OCI-LY7 (cell line): ENCODE results near the gene ARFGAP3. TPM values are rescaled to one million over a fixed set of nuclear protein-coding genes. Genes with fewer than 3 reads are reported as not detected.

Source experiments
- BruUV-seq: library from RNA; stranded (reverse); fragments of 400-500 nt; replicated peaks from 2 replicates; lab custom pipeline; 2021; lab: Mats Ljungman, UMichigan
- CTCF ChIA-PET: fragments of 300-600 bp; sonication (Branson Sonifier 250); formaldehyde crosslinking; loops from one replicate; lab custom pipeline; 2022; ENCODE audit warnings: antibody characterized with exemption; ENCODE audit not compliant: unreplicated experiment; lab: Charles Lee
- POLR2A ChIA-PET: fragments of 300-600 bp; sonication (Branson Sonifier 250); formaldehyde crosslinking; loops from one replicate; lab custom pipeline; 2022; ENCODE audit warnings: antibody characterized with exemption; lab: Charles Lee
- DNase-seq: peaks from one replicate; pipeline ENCODE4 v3.0.0-alpha.2; 2015; ENCODE audit warnings: low spot score
- H2AFZ ChIP-seq: fragments of 200-600 bp; sonication (generic), shearing (Covaris generic); 2 replicates; pipeline ENCODE4 v1.6.1; 2014; ENCODE audit warnings: mild to moderate bottlenecking, antibody characterized with exemption, low read length, moderate library complexity
- H3K27ac ChIP-seq: fragments of 200-600 bp; sonication (generic); 2 replicates; pipeline ENCODE4 v1.5.1; 2014; ENCODE audit warnings: mixed run types, low read depth, mild to moderate bottlenecking, moderate library complexity, low read length, inconsistent platforms; ENCODE audit not compliant: poor library complexity, severe bottlenecking
- H3K36me3 ChIP-seq: fragments of 200-600 bp; sonication (generic); 2 replicates; pipeline ENCODE4 v1.6.1; 2014; ENCODE audit warnings: mild to moderate bottlenecking, antibody characterized with exemption, low read length, moderate library complexity, mixed read lengths; ENCODE audit not compliant: insufficient read depth
- H3K4me1 ChIP-seq: fragments of 200-600 bp; sonication (generic); 2 replicates; pipeline ENCODE4 v1.5.1; 2014; ENCODE audit warnings: mild to moderate bottlenecking, low read length; ENCODE audit not compliant: insufficient read depth, poor library complexity, severe bottlenecking
- H3K4me2 ChIP-seq: fragments of 200-600 bp; sonication (generic); 2 replicates; pipeline ENCODE4 v1.6.1; 2014; ENCODE audit warnings: mild to moderate bottlenecking, low read length
- H3K4me3 ChIP-seq: fragments of 200-600 bp; sonication (generic); 2 replicates; pipeline ENCODE4 v1.5.1; 2014; ENCODE audit warnings: mild to moderate bottlenecking, low read depth, low read length; ENCODE audit not compliant: poor library complexity, severe bottlenecking
- H3K79me2 ChIP-seq: fragments of 200-600 bp; sonication (generic); 2 replicates; pipeline ENCODE4 v1.6.1; 2016; ENCODE audit warnings: low read depth, mild to moderate bottlenecking, low read length, moderate library complexity, mixed read lengths; ENCODE audit not compliant: insufficient read depth
- H3K9me2 ChIP-seq: fragments of 200-600 bp; sonication (generic); 2 replicates; pipeline ENCODE4 v1.6.1; 2016; ENCODE audit warnings: mild to moderate bottlenecking, low read length, mixed read lengths; ENCODE audit not compliant: insufficient read depth
- H3K9me3 ChIP-seq: fragments of 200-600 bp; sonication (generic); 2 replicates; pipeline ENCODE4 v1.6.1; 2014; ENCODE audit warnings: mild to moderate bottlenecking, mixed run types, low read length, mixed read lengths
- H4K20me1 ChIP-seq: fragments of 200-600 bp; sonication (generic); 2 replicates; pipeline ENCODE4 v1.6.1; 2014; ENCODE audit warnings: mild to moderate bottlenecking, antibody characterized with exemption, low read length, moderate library complexity, mixed read lengths; ENCODE audit not compliant: insufficient read depth
- EZH2phosphoT487 ChIP-seq: fragments of 200-600 bp; sonication (generic); IDR thresholded peaks from 2 replicates; pipeline ENCODE4 v1.6.1; 2018; ENCODE audit warnings: low read depth, borderline replicate concordance, mild to moderate bottlenecking, mixed run types, antibody characterized with exemption, low read length, moderate library complexity, mixed read lengths
- intact Hi-C: fragments of 100-400 bp; cut with micrococcal nuclease; formaldehyde crosslinking; loops from one replicate; pipeline ENCODE4 v1.10.0; 2022; ENCODE audit not compliant: unreplicated experiment
- total RNA-seq, 2 experiments: library from RNA; depleted of rRNA in 1 of 2; stranded (reverse); fragments of >200 nt in 1 of 2; shearing (Covaris generic) in 1 of 2; gene quantifications; 2 replicates each; pipeline ENCODE4 v1.2.3, GENCODE V29; 2014 to 2022
- TF ChIP-seq, protein P1 (sequence below): fragments of 200-600 bp; sonication (generic); conservative IDR thresholded peaks from 2 replicates; pipeline ENCODE4 v1.5.1; 2014; ENCODE audit warnings: mild to moderate bottlenecking, antibody characterized with exemption, low read length, moderate library complexity, mixed read lengths

The ARFGAP3 gene
- total RNA-seq, 2 experiments from 2014 or later, result 24.2 to 47.0 TPM

DNA sequence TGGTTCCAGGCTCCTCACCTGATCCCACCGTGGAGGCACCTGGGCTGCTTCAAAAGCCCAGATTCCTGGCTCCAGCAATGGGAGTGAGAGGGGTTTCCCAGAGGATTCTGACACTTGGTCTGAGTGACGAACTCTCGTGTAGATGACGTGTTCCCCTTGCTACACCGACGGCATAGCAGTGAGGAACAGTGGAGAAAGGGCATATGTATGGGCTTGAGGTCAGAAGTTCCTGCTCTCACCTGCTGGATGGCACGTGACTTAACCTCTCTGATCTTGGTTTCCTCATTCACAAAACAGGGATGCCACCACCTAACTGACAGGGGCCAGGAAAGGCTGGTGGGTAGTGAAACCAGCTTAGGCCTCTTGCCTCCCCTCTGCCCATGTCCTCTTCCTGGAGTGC is 30.0 kb upstream of the ARFGAP3 start:
- no peak for DNase-seq
- Histone ChIP-seq H4K20me1 (no peaks in the 10 kb centered on the region), H3K9me3 (no peaks in the 10 kb centered on the region), H3K9me2 (no peaks in the 10 kb centered on the region), H3K4me2 (no peak overlapping the region), H3K4me1 (peaks cover 7% of the 10 kb centered on the region), H3K27ac (no peak overlapping the region), H2AFZ (no peak overlapping the region), H3K36me3 (peaks cover 33% of the 10 kb centered on the region), H3K79me2 (no peaks in the 10 kb centered on the region), H3K4me3 (no peak overlapping the region)
- CTCF ChIA-PET, result no interaction called here
- no peak for TF ChIP-seq EZH2phosphoT487
- TF ChIP-seq, protein P1, sequence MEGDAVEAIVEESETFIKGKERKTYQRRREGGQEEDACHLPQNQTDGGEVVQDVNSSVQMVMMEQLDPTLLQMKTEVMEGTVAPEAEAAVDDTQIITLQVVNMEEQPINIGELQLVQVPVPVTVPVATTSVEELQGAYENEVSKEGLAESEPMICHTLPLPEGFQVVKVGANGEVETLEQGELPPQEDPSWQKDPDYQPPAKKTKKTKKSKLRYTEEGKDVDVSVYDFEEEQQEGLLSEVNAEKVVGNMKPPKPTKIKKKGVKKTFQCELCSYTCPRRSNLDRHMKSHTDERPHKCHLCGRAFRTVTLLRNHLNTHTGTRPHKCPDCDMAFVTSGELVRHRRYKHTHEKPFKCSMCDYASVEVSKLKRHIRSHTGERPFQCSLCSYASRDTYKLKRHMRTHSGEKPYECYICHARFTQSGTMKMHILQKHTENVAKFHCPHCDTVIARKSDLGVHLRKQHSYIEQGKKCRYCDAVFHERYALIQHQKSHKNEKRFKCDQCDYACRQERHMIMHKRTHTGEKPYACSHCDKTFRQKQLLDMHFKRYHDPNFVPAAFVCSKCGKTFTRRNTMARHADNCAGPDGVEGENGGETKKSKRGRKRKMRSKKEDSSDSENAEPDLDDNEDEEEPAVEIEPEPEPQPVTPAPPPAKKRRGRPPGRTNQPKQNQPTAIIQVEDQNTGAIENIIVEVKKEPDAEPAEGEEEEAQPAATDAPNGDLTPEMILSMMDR, result no peak
- POLR2A ChIA-PET, result no interaction called here
- intact Hi-C loops, result no loop called here
- no TSS peak for BruUV-seq

DNA sequence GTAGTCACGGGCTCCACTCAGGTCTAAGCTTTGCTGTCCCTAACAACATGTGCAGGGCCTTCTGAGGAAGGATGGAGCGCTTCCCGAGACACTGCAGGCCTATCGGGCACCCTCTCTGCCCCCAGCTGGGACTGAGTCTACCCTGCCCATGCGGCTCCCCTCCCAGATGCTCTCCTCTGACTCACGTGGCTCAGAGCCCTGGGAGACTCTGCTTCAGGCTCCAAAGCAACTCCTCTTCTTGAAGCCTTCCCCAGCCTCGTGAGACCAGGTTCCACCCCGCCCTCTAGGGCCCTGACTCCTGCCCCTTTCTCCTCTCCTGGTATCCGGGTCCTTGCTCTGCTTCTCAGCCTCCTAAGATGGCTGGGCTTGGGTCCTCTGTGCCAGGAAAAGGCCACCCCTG is 28.4 kb upstream of the ARFGAP3 start:
- Histone ChIP-seq H3K9me2 (no peaks in the 10 kb centered on the region), H3K4me2 (no peak overlapping the region), H4K20me1 (no peaks in the 10 kb centered on the region), H2AFZ (no peak overlapping the region), H3K79me2 (no peaks in the 10 kb centered on the region), H3K36me3 (peaks cover 42% of the 10 kb centered on the region; the same call in 1 of the 2 replicates), H3K9me3 (no peaks in the 10 kb centered on the region), H3K4me1 (peaks cover 9% of the 10 kb centered on the region), H3K4me3 (no peak overlapping the region), H3K27ac (no peak overlapping the region)
- intact Hi-C loops, result no loop called here
- BruUV-seq, result no TSS peak
- DNase-seq, result no peak
- CTCF ChIA-PET, result no interaction called here
- no peak for TF ChIP-seq EZH2phosphoT487
- TF ChIP-seq, protein P1, result no peak
- POLR2A ChIA-PET, result no interaction called here

DNA sequence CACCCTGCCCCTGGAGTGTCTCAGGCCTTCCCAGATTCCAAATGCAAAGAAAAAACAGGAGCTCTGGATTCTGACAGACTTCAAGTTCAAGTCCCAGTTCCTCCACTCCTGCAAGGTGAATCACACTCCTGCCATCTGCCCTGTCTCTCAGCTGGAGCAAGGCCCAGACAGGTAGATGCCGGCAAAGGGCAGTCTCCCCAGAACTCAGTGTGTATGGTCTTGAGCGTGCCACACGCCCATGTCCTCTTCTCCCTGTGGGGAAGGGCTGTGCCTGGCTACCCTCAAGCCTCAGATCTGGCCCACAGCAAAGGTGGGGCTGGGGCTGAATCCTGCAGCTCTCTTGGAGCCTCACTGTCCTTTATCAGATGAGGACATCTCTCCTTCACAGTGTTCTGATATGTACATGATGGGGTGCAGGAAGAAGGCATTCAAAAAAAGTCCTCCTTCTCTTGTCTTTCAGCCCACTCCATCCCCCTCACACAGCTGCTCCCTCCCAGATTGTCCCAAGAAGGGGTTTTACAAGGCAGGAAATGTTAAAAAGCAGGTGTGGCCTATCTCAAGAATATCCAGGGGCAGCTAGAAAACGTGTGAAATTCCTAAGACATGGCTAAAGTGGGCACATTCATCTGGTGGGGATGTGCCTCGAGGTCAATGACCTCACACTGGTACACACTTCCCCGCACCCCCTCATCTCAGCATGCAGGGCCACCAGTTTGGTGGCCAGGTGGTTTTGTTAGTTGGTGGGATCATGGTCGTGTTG is 27.7 kb upstream of the ARFGAP3 start:
- Histone ChIP-seq H3K9me2 (no peaks in the 10 kb centered on the region), H2AFZ (no peak overlapping the region), H3K9me3 (no peaks in the 10 kb centered on the region), H3K4me2 (no peak overlapping the region), H3K4me3 (no peak overlapping the region), H3K36me3 (peaks cover 47% of the 10 kb centered on the region; the same call in 1 of the 2 replicates), H3K27ac (no peak overlapping the region), H3K4me1 (peaks cover 9% of the 10 kb centered on the region), H3K79me2 (no peaks in the 10 kb centered on the region), H4K20me1 (no peaks in the 10 kb centered on the region)
- ChIA-PET POLR2A (no interaction called here), CTCF (no interaction called here)
- no TSS peak for BruUV-seq
- no peak for DNase-seq
- intact Hi-C loops, result no loop called here
- TF ChIP-seq, protein P1, result no peak
- TF ChIP-seq EZH2phosphoT487, result no peak
